ENCODE measurements around the gene WDFY1.

Gene WDFY1

DNA sequence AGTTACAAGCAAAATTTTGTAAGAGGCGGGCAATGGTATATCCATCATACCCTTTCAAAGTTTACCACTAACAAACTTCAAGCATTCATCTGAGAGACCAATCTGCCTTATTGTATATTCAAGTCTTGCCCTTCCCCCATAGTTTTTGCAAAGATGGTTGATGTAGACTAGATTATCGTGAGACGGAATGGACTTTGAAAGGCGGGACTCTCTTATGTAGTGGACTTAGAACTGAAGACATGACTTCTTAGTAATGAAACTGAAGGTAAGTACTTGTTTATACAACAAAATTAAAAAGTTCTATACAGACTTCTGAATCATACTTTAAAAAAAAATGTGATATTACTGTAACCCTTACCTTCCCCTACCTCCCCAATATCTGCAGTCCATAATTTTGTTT, 118.1 kb downstream of the WDFY1 start:
- TF ChIP-seq, protein P1, sequence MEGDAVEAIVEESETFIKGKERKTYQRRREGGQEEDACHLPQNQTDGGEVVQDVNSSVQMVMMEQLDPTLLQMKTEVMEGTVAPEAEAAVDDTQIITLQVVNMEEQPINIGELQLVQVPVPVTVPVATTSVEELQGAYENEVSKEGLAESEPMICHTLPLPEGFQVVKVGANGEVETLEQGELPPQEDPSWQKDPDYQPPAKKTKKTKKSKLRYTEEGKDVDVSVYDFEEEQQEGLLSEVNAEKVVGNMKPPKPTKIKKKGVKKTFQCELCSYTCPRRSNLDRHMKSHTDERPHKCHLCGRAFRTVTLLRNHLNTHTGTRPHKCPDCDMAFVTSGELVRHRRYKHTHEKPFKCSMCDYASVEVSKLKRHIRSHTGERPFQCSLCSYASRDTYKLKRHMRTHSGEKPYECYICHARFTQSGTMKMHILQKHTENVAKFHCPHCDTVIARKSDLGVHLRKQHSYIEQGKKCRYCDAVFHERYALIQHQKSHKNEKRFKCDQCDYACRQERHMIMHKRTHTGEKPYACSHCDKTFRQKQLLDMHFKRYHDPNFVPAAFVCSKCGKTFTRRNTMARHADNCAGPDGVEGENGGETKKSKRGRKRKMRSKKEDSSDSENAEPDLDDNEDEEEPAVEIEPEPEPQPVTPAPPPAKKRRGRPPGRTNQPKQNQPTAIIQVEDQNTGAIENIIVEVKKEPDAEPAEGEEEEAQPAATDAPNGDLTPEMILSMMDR (IDR thresholded peaks at IDR 0.05): no peak

Measured in LNCAP (cell line).